H1 (cell line): ENCODE data around the gene OSBP2. TPM values are rescaled to one million over a fixed set of nuclear protein-coding genes. Genes with fewer than 3 reads are reported as not detected.

ENCODE experiments used
- CTCF ChIA-PET: fragments of 300-600 bp; sonication (Branson Sonifier 250); formaldehyde crosslinking; loops from one replicate; lab custom pipeline; 2021; ENCODE audit not compliant: partially characterized antibody; lab: Charles Lee
- POLR2A ChIA-PET: fragments of 300-600 bp; sonication (Branson Sonifier 250); formaldehyde crosslinking; loops from one replicate; lab custom pipeline; 2021; ENCODE audit warnings: inconsistent platforms; ENCODE audit not compliant: partially characterized antibody; lab: Charles Lee
- DNase-seq, 2 experiments: peaks; one replicate each; pipeline versions ENCODE4 v3.0.0 to v3.0.0-alpha.2; 2010 to 2022; ENCODE audit warnings: low spot score in 2 of 2, low read depth in 1 of 2, mixed read lengths in 1 of 2
- FAIRE-seq: peaks from 2 replicates; lab custom pipeline; 2011; peaks lifted over from hg19 to GRCh38; lab: Jason Lieb, UNC
- H2AFZ ChIP-seq: 2 replicates; pipeline ENCODE4 v1.8.1; 2012; ENCODE audit warnings: low read length, inconsistent platforms
- H2AK5ac ChIP-seq: 2 replicates; pipeline ENCODE4 v1.6.1; 2013; ENCODE audit warnings: low read depth, low read length
- H2BK120ac ChIP-seq: replicated peaks from 2 replicates; pipeline ENCODE3; 2013; ENCODE audit warnings: low read depth, low read length, inconsistent platforms
- H2BK12ac ChIP-seq: 2 replicates; pipeline ENCODE4 v1.6.1; 2013; ENCODE audit warnings: low read depth, low read length
- H2BK15ac ChIP-seq: 2 replicates; pipeline ENCODE4 v1.6.1; 2013; ENCODE audit warnings: low read length
- H2BK20ac ChIP-seq: 2 replicates; pipeline ENCODE4 v1.6.1; 2013; ENCODE audit warnings: low read length
- H2BK5ac ChIP-seq: 2 replicates; pipeline ENCODE4 v1.6.1; 2013; ENCODE audit warnings: low read depth, low read length
- H3K14ac ChIP-seq: 2 replicates; pipeline ENCODE4 v1.6.1; 2013; ENCODE audit warnings: inconsistent platforms; ENCODE audit not compliant: insufficient read length
- H3K18ac ChIP-seq: 2 replicates; pipeline ENCODE4 v1.6.1; 2013; ENCODE audit warnings: low read length; ENCODE audit errors: extremely low read depth
- H3K23ac ChIP-seq: 2 replicates; pipeline ENCODE4 v1.6.1; 2013; ENCODE audit warnings: inconsistent platforms; ENCODE audit not compliant: insufficient read length
- H3K23me2 ChIP-seq: 2 replicates; pipeline ENCODE4 v1.6.1; 2013; ENCODE audit warnings: low read depth, low read length
- H3K27ac ChIP-seq: 2 replicates; pipeline ENCODE4 v1.6.1; 2011; ENCODE audit warnings: low read depth, low read length, inconsistent platforms
- H3K27me3 ChIP-seq, 4 experiments: replicated peaks in 1 of 4; 1 replicate in 1 of 4; 2 replicates in 3 of 4; pipeline versions ENCODE4 v1.6.1 to v1.8.1; 2011 to 2013; ENCODE audit warnings: low read length in 3 of 4, mild to moderate bottlenecking in 3 of 4, inconsistent platforms in 2 of 4, mixed read lengths in 2 of 4, moderate library complexity in 1 of 4; ENCODE audit not compliant: control insufficient read depth in 3 of 4, insufficient read depth in 3 of 4; ENCODE audit errors: extremely low read depth in 1 of 4
- H3K36me3 ChIP-seq, 4 experiments: 2 replicates each; pipeline versions ENCODE4 v1.6.1 to v1.8.1; 2011 to 2013; ENCODE audit warnings: mild to moderate bottlenecking in 4 of 4, low read length in 3 of 4, moderate library complexity in 2 of 4, control low read depth in 1 of 4, inconsistent platforms in 1 of 4; ENCODE audit not compliant: insufficient read depth in 4 of 4, control insufficient read depth in 2 of 4
- H3K4ac ChIP-seq: replicated peaks from 2 replicates; pipeline ENCODE3; 2013; ENCODE audit warnings: low read length, low read depth, mixed read lengths, inconsistent platforms; ENCODE audit not compliant: insufficient read length
- H3K4me1 ChIP-seq, 4 experiments: replicated peaks in 1 of 4; 1 replicate in 1 of 4; 2 replicates in 3 of 4; pipeline versions ENCODE4 v1.6.1 to v1.8.1; 2011 to 2013; ENCODE audit warnings: low read length in 3 of 4, inconsistent platforms in 2 of 4, mixed read lengths in 1 of 4; ENCODE audit not compliant: insufficient read depth in 4 of 4, control insufficient read depth in 3 of 4
- H3K4me2 ChIP-seq, 2 experiments: 2 replicates each; pipeline versions ENCODE4 v1.6.1 to v1.8.1; 2011 to 2013; ENCODE audit warnings: low read depth in 2 of 2, low read length in 2 of 2, control low read depth in 1 of 2, inconsistent platforms in 1 of 2, mild to moderate bottlenecking in 1 of 2; ENCODE audit not compliant: insufficient read depth in 1 of 2
- H3K4me3 ChIP-seq, 4 experiments: fragments of 200-600, 300-600 bp in 1 of 4; sonication (generic), shearing (Covaris generic), sonication (Bioruptor Twin) in 1 of 4; 2 replicates each; pipeline versions ENCODE4 v1.5.1 to v1.8.1; 2011 to 2016; ENCODE audit warnings: low read length in 4 of 4, low read depth in 3 of 4, control low read depth in 2 of 4, inconsistent platforms in 2 of 4, mild to moderate bottlenecking in 2 of 4, mixed read lengths in 1 of 4, moderate library complexity in 1 of 4; ENCODE audit not compliant: insufficient read depth in 2 of 4; ENCODE audit errors: extremely low read depth in 1 of 4
- H3K56ac ChIP-seq: replicated peaks from 2 replicates; pipeline ENCODE3; 2013; ENCODE audit warnings: low read depth, mild to moderate bottlenecking, mixed read lengths, low read length, inconsistent platforms; ENCODE audit not compliant: insufficient read length
- H3K79me1 ChIP-seq: 2 replicates; pipeline ENCODE4 v1.6.1; 2013; ENCODE audit warnings: low read depth, low read length, control low read depth
- H3K79me2 ChIP-seq, 2 experiments: 2 replicates each; pipeline versions ENCODE4 v1.6.1 to v1.8.1; 2012 to 2013; ENCODE audit warnings: low read length in 2 of 2, mild to moderate bottlenecking in 2 of 2, inconsistent platforms in 1 of 2; ENCODE audit not compliant: insufficient read depth in 2 of 2, control insufficient read depth in 1 of 2
- H3K9ac ChIP-seq, 4 experiments: replicated peaks in 1 of 4; 1 replicate in 1 of 4; 2 replicates in 3 of 4; pipeline versions ENCODE4 v1.6.1 to v1.8.1; 2011 to 2013; ENCODE audit warnings: low read depth in 3 of 4, low read length in 3 of 4, control low read depth in 2 of 4, mild to moderate bottlenecking in 2 of 4, moderate library complexity in 2 of 4, inconsistent platforms in 1 of 4; ENCODE audit errors: extremely low read depth in 1 of 4
- H3K9me3 ChIP-seq, 2 experiments: 2 replicates each; pipeline versions ENCODE4 v1.6.1 to v1.8.1; 2012 to 2013; ENCODE audit warnings: mild to moderate bottlenecking in 2 of 2, moderate library complexity in 2 of 2, control low read depth in 1 of 2, inconsistent platforms in 1 of 2, low read depth in 1 of 2, low read length in 1 of 2, mixed read lengths in 1 of 2; ENCODE audit not compliant: insufficient read depth in 2 of 2
- H4K20me1 ChIP-seq, 2 experiments: replicated peaks in 1 of 2; 2 replicates each; pipeline versions ENCODE3 to v1.8.1; 2011 to 2013; ENCODE audit warnings: inconsistent platforms in 2 of 2, low read length in 2 of 2, mild to moderate bottlenecking in 1 of 2; ENCODE audit not compliant: insufficient read depth in 2 of 2, control insufficient read depth in 1 of 2
- H4K5ac ChIP-seq: 2 replicates; pipeline ENCODE4 v1.6.1; 2013; ENCODE audit warnings: low read length, low read depth, mixed read lengths, inconsistent platforms; ENCODE audit not compliant: insufficient read length
- H4K8ac ChIP-seq: 2 replicates; pipeline ENCODE4 v1.8.0; 2013; ENCODE audit warnings: mild to moderate bottlenecking, moderate library complexity, low read length, inconsistent platforms; ENCODE audit not compliant: insufficient read depth; ENCODE audit errors: extremely low read depth
- H4K91ac ChIP-seq: replicated peaks from 2 replicates; pipeline ENCODE3; 2013; ENCODE audit warnings: low read length, mixed read lengths, inconsistent platforms; ENCODE audit not compliant: insufficient read length
- HDAC6 ChIP-seq: IDR thresholded peaks from one replicate; pipeline ENCODE4 v1.7.1; 2012; ENCODE audit warnings: low read depth, mild to moderate bottlenecking, inconsistent platforms, low read length, moderate library complexity
- RNF2 ChIP-seq: fragments of 200-900, 300-1000 bp; sonication (generic); IDR thresholded peaks from 2 replicates; pipeline ENCODE4 v1.7.1; 2016; ENCODE audit warnings: borderline replicate concordance, low read depth, mild to moderate bottlenecking, antibody characterized with exemption, low read length; ENCODE audit not compliant: poor library complexity, severe bottlenecking; ENCODE audit errors: missing control alignments
- SRF ChIP-seq: IDR thresholded peaks from 2 replicates; pipeline ENCODE4 v1.6.1; 2011; ENCODE audit warnings: mild to moderate bottlenecking, low read depth, low read length, moderate library complexity
- TAF7 ChIP-seq: optimal IDR thresholded peaks from 2 replicates; pipeline ENCODE3; 2011; ENCODE audit warnings: low read depth, mild to moderate bottlenecking, inconsistent platforms, low read length, moderate library complexity, borderline replicate concordance
- TBP ChIP-seq: IDR thresholded peaks from 2 replicates; pipeline ENCODE4 v1.6.1; 2011; ENCODE audit warnings: low read depth, low read length, improper control_type of control experiment
- WGBS, 2 experiments: shearing (Covaris generic) in 1 of 2; methylation state at CpG; one replicate each; pipeline versions ENCODE4 v1.1.6 to v1.1.7; 2013 to 2015; ENCODE audit warnings: low lambda C conversion rate in 2 of 2, mixed read lengths in 2 of 2, inconsistent platforms in 1 of 2, low coverage in 1 of 2, missing lambda C conversion rate in 1 of 2; ENCODE audit not compliant: insufficient replicate concordance in 2 of 2, insufficient coverage in 1 of 2, insufficient read length in 1 of 2; ENCODE audit errors: extremely low coverage in 1 of 2, missing lambda C conversion rate in 1 of 2; 5-methylcytosine and 5-hydroxymethylcytosine counted together
- polyA plus RNA-seq, 7 experiments: library from polyadenylated mRNA; depleted of rRNA in 3 of 7; stranded (reverse) in 5 of 7; unstranded in 2 of 7; fragments of >200 nt in 5 of 7; fragments of 200-250 nt in 2 of 7; gene quantifications; 1 replicate in 5 of 7; 2 replicates in 1 of 7; 4 replicates in 1 of 7; pipeline versions ENCODE4 v1.2.1 to v1.2.3, GENCODE V29; 2011 to 2013; ENCODE audit warnings: missing spikeins in 2 of 7, mixed read lengths in 2 of 7
- total RNA-seq: library from RNA; stranded (reverse); fragmentation: NEBNext Ultra II Directional; extraction: Animal tissue kit (Norgen Biotek cat#: 25700); gene quantifications from 2 replicates; pipeline ENCODE4 v1.2.1, GENCODE V29; 2021

Gene OSBP2
- total and polyA plus RNA-seq, 2 of the 8 experiments (the other 6 are each of a cell fraction or from before 2014, with no cell fraction given), result 3.4 to 3.7 TPM

- Histone ChIP-seq H2BK12ac (no peak overlapping the region), H4K5ac (no peak overlapping the region), H3K27me3 (no peaks in the 10 kb centered on the region), H3K4me3 (no peak overlapping the region), H3K23ac (no peak overlapping the region), H3K9ac (no peak overlapping the region)
- TF ChIP-seq TAF7 (no peak), SRF (no peak), TBP (no peak), HDAC6 (no peak), RNF2 (no peak)
- TF ChIP-seq, all 59 proteins: peak for 0
- H2AFZ ChIP-seq, result no peak overlapping the region
- no peaks in the 10 kb centered on the region for H3K79me2 ChIP-seq
- no peak overlapping the region for H4K8ac ChIP-seq
- DNase-seq (no peak), FAIRE-seq (no peak)
- no peak overlapping the region for H3K18ac ChIP-seq
- H3K9me3 ChIP-seq, result no peaks in the 10 kb centered on the region
- no peak overlapping the region for H3K56ac ChIP-seq
- ChIA-PET CTCF (interaction anchor here (2.2 kb wide), 1 partner anchor 144 kb away, joined by 6 read pairs; no protein-coding TSS in a partner anchor), POLR2A (interaction anchor here (0.6 to 3.5 kb wide), 6 partner anchors 10 to 279 kb away, joined by 3 to 9 read pairs (median 6); no protein-coding TSS in a partner anchor)
- 86% methylated on average over 7 of the region's 7 CpGs; no CpG with 5 or more reads in 1 of the 2 experiments for WGBS, 2 experiments
- no peak overlapping the region for H3K4ac ChIP-seq
- no peak overlapping the region for H2BK20ac ChIP-seq
- H4K20me1 ChIP-seq, result peaks cover 3 to 17% of the 10 kb centered on the region in 2 experiments
- no peaks in the 10 kb centered on the region for H3K4me1 ChIP-seq
- H4K91ac ChIP-seq, result no peak overlapping the region
- no peak overlapping the region for H3K14ac ChIP-seq
- no peak overlapping the region for H3K27ac ChIP-seq
- H3K4me2 ChIP-seq, result no peak overlapping the region
- no peak overlapping the region for H2BK120ac ChIP-seq
- no peak overlapping the region for H2AK5ac ChIP-seq
- no peaks in the 10 kb centered on the region for H3K23me2 ChIP-seq
- H3K36me3 ChIP-seq, result peaks cover 66 to 95% (median 90%) of the 10 kb centered on the region in 4 experiments
- H2BK15ac ChIP-seq, result no peak overlapping the region
- H3K79me1 ChIP-seq, result peaks cover 4% of the 10 kb centered on the region
- H2BK5ac ChIP-seq, result no peak overlapping the region
Observed at GRCh38 chr22:30940685-30941362, 246.2 kb downstream of the OSBP2 start.
